ENCODE data around the gene PM20D2.

Gene PM20D2

DNA sequence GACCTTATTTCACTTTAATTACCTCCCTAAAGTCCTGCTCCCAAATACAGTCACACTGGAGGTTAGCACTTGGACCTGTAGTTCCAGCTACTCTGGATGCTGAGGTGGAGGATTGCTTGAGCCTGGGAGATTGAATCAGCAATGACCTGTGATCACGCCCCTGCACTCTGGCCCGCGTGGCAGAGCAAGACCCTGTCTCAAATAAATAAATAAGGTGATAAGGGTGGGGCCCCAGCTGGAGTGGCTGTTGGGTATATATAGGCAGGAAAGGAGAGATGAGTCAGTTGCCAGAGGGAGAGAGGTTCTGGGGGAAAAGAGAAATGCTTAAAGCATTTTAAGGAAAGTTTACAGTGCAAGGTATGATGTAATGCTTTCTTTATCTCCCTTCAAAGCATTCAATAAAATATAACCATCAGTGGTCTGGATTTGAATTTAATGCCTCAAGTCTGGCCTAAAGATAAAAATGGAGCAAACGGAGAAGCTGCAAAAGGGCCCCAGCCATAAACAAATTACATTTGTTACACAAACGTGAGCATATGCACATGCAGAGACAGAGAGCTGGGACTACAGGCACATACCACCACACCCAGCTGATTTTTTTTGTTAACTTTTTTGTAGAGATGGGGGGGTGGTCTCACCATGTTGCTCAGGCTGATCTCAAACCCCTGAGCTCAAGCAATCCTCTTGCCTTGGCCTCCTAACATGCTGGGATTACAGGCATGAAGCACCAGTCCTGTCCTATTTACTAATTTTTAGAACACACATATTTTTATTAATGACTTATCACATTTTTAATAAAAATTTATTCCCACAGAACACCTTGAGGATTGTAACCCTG, 6.1 kb upstream of the PM20D2 start:
- H3K9ac ChIP-seq (ENCODE audit: low read length), result no peak overlapping the region
- TF ChIP-seq, protein P1, sequence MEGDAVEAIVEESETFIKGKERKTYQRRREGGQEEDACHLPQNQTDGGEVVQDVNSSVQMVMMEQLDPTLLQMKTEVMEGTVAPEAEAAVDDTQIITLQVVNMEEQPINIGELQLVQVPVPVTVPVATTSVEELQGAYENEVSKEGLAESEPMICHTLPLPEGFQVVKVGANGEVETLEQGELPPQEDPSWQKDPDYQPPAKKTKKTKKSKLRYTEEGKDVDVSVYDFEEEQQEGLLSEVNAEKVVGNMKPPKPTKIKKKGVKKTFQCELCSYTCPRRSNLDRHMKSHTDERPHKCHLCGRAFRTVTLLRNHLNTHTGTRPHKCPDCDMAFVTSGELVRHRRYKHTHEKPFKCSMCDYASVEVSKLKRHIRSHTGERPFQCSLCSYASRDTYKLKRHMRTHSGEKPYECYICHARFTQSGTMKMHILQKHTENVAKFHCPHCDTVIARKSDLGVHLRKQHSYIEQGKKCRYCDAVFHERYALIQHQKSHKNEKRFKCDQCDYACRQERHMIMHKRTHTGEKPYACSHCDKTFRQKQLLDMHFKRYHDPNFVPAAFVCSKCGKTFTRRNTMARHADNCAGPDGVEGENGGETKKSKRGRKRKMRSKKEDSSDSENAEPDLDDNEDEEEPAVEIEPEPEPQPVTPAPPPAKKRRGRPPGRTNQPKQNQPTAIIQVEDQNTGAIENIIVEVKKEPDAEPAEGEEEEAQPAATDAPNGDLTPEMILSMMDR (IDR thresholded peaks at IDR 0.05; ENCODE audit: low read depth, low read length), result no peak
- H3K4me3 ChIP-seq (ENCODE audit: low read length), result no peak overlapping the region
- H3K9me3 ChIP-seq (ENCODE audit: insufficient read depth, low read length), result no peaks in the 10 kb centered on the region
- H3K4me1 ChIP-seq (ENCODE audit: low read length), result peaks cover 17% of the 10 kb centered on the region
- H4K20me1 ChIP-seq (ENCODE audit: insufficient read depth, low read length), result no peaks in the 10 kb centered on the region
- no peak overlapping the region for H3K27ac ChIP-seq (ENCODE audit: low read length)
- no peaks in the 10 kb centered on the region for H3K27me3 ChIP-seq (ENCODE audit: low read depth, low read length)
- no peaks in the 10 kb centered on the region for H3K79me2 ChIP-seq (ENCODE audit: low read length)
- H2AFZ ChIP-seq (ENCODE audit: low read depth, low read length), result no peak overlapping the region
- no peaks in the 10 kb centered on the region for H3K36me3 ChIP-seq (replicated peaks; ENCODE audit: low read depth, low read length)
- peak overlapping the region; percentile 28; the same call in 1 of the 2 replicates for H3K4me2 ChIP-seq (ENCODE audit: low read length)

DNA sequence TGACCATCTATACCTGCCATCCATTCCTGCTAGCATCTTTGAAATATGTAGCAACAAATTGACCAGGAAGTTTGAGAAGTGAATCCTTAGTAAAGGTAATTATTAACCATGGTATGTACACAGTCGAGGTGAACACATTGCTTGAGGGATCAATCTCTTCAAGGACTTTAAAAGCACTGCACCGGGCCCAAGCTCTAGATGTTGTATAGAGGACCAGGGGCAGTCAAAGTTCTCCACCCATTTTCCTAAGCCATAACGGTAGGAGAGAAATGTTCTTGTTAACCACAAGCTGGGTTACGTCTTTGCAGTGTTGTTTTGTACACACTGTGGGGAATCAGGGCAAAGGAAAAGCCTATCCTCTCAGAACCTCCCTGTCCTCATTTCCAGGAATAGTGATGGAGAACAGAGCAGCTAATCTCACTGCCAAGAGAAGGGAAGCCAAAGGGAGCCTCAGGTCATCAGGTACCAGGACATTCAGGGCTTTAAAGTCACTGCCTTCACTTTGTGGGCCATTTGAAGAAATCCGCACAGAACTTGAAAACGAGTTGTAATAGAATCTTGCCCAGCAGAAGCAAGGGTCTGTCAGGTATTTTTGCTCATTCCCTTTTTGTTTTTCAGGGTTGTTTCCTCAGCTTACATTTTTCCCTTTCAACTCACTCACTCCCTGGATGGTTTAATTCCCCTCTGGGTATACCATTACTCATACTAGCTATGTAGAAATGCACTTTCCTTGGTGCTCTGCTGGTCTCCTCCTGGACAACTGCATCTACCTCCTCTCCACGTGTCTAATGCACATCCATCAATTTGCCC, 5.3 kb upstream of the PM20D2 start:
- no peak overlapping the region for H3K9ac ChIP-seq (ENCODE audit: low read length)
- no peaks in the 10 kb centered on the region for H4K20me1 ChIP-seq (ENCODE audit: insufficient read depth, low read length)
- no peak for TF ChIP-seq EZH2phosphoT487 (IDR thresholded peaks at IDR 0.05; ENCODE audit: low read depth)
- TF ChIP-seq, protein P1 (IDR thresholded peaks at IDR 0.05; ENCODE audit: low read depth, low read length), result no peak
- no peaks in the 10 kb centered on the region for H3K27me3 ChIP-seq (ENCODE audit: low read depth, low read length)
- H3K4me1 ChIP-seq (ENCODE audit: low read length), result peaks cover 22% of the 10 kb centered on the region
- H3K79me2 ChIP-seq (ENCODE audit: low read length), result no peaks in the 10 kb centered on the region
- no peaks in the 10 kb centered on the region for H3K9me3 ChIP-seq (ENCODE audit: insufficient read depth, low read length)
- peak overlapping the region; percentile 28 for H3K4me2 ChIP-seq (ENCODE audit: low read length)
- H2AFZ ChIP-seq (ENCODE audit: low read depth, low read length), result no peak overlapping the region
- no peak overlapping the region for H3K27ac ChIP-seq (ENCODE audit: low read length)
- H3K36me3 ChIP-seq (replicated peaks; ENCODE audit: low read depth, low read length), result no peaks in the 10 kb centered on the region
- H3K4me3 ChIP-seq (ENCODE audit: low read length), result no peak overlapping the region

DNA sequence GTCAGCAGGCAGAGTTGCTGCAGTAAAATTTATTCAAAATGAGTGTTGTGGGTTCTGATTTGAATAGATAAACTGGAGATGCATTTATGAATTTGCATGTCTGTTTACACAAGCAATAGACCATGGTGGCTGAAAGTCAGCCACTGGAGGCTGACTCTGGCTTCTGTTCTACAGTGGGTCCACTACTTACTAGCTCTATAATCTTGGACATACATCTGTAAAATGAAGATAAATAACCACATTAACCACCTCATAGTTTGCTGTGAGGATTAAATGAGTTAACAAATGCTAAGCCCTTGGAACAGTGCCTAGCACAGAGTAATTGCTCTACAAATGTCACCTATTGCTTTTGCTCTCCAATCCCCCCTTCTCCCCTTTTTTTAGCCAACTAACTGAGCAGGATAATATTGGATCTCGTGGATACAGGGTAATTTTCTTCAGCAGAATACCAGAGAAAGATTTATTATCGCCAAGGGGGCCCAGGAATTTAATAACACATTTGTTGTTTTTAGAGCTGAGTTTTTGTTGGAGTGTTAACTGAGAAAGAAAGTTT, 1.4 kb upstream of the PM20D2 start:
- Histone ChIP-seq H3K4me2 (ENCODE audit: low read length) (peak overlapping the region; percentile 89), H2AFZ (ENCODE audit: low read depth, low read length) (no peak overlapping the region), H3K4me3 (ENCODE audit: low read length) (no peak overlapping the region), H3K79me2 (ENCODE audit: low read length) (peaks cover 33% of the 10 kb centered on the region), H3K9ac (ENCODE audit: low read length) (no peak overlapping the region), H3K4me1 (ENCODE audit: low read length) (peaks cover 25% of the 10 kb centered on the region), H3K27ac (ENCODE audit: low read length) (no peak overlapping the region), H3K9me3 (ENCODE audit: insufficient read depth, low read length) (no peaks in the 10 kb centered on the region), H4K20me1 (ENCODE audit: insufficient read depth, low read length) (no peaks in the 10 kb centered on the region), H3K36me3 (replicated peaks; ENCODE audit: low read depth, low read length) (peaks cover 8% of the 10 kb centered on the region), H3K27me3 (ENCODE audit: low read depth, low read length) (no peaks in the 10 kb centered on the region)
- TF ChIP-seq, protein P1 (IDR thresholded peaks at IDR 0.05; ENCODE audit: low read depth, low read length), result no peak
- TF ChIP-seq EZH2phosphoT487 (IDR thresholded peaks at IDR 0.05; ENCODE audit: low read depth), result no peak
